ENCODE measurements around the gene HPDL.
"Not testable (repeated sequence)": the region's sequence is repeated elsewhere in the genome, so short reads cannot be mapped to it uniquely, and the experiment has no call there.

The HPDL gene

GRCh38 chr1:45326627-45327623, at the start of gene HPDL:
Gene HPDL (plus strand): TSS chr1:45326895. CDS start chr1:45327149, 254 bp downstream.
- DNase-seq: peak; percentile 94

- DNase-seq: no peak
These were observed 44.3 kb upstream of the HPDL start for GRCh38 chr1:45282351-45282750.

GRCh38 chr1:45284858-45285257, 41.8 kb upstream of the HPDL start:
- not testable (repeated sequence) for DNase-seq

- DNase-seq: not testable (repeated sequence)
These were observed 40.2 kb upstream of the HPDL start for GRCh38 chr1:45286521-45286920.

- not testable (repeated sequence) for DNase-seq
These were observed 35.7 kb upstream of the HPDL start for GRCh38 chr1:45291002-45291401.

- DNase-seq: no peak
These were observed 35.0 kb upstream of the HPDL start for GRCh38 chr1:45291716-45292115.

GRCh38 chr1:45297666-45298356, 28.9 kb upstream of the HPDL start:
- DNase-seq: peak; percentile 70

GRCh38 chr1:45299296-45299695, 27.4 kb upstream of the HPDL start:
- DNase-seq: no peak

GRCh38 chr1:45299981-45300668, 26.6 kb upstream of the HPDL start:
- DNase-seq: peak; percentile 64

GRCh38 chr1:45300669-45300997, 26.1 kb upstream of the HPDL start:
- DNase-seq: no peak

GRCh38 chr1:45302505-45303150, 24.1 kb upstream of the HPDL start:
- DNase-seq: no peak

- peak; percentile 97 for DNase-seq
These were observed 23.0 kb upstream of the HPDL start for GRCh38 chr1:45303520-45304310.

- no peak for DNase-seq
These were observed 22.2 kb upstream of the HPDL start for GRCh38 chr1:45304311-45305081.

GRCh38 chr1:45305231-45305630, 21.5 kb upstream of the HPDL start:
- DNase-seq: no peak

GRCh38 chr1:45306319-45306718, 20.4 kb upstream of the HPDL start:
- DNase-seq: no peak

GRCh38 chr1:45306905-45307304, 19.8 kb upstream of the HPDL start:
- DNase-seq: no peak

GRCh38 chr1:45314266-45314665, 12.4 kb upstream of the HPDL start:
- no peak for DNase-seq

GRCh38 chr1:45317166-45317565, 9.5 kb upstream of the HPDL start:
- DNase-seq: no peak

- DNase-seq: no peak
These were observed 6.9 kb upstream of the HPDL start for GRCh38 chr1:45319761-45320160.

GRCh38 chr1:45321444-45321843, 5.3 kb upstream of the HPDL start:
- DNase-seq: no peak

GRCh38 chr1:45322486-45323040, 4.1 kb upstream of the HPDL start:
- no peak for DNase-seq
